Ovary (tissue), 9 donors: Measurements from ENCODE around the gene SWAP70. TPM values are rescaled to one million over a fixed set of nuclear protein-coding genes. Genes with fewer than 3 reads are reported as not detected.

Source experiments
- DNase-seq, 5 donors: peaks; one replicate each; pipeline ENCODE4 v3.0.0-alpha.2; 2019 to 2020
- H3K27ac ChIP-seq, 2 donors: fragments of 200-600 bp; one replicate each; pipeline versions ENCODE4 v1.5.1 to v1.8.0; 2019 to 2022
- H3K27me3 ChIP-seq: fragments of 200-600 bp; one replicate; pipeline ENCODE4 v1.8.0; 2022
- H3K36me3 ChIP-seq: fragments of 200-600 bp; sonication (generic); one replicate; pipeline ENCODE4 v1.5.1; 2019
- H3K4me1 ChIP-seq: one replicate; pipeline ENCODE4 v1.8.1; 2013; ENCODE audit warnings: mild to moderate bottlenecking, moderate library complexity; ENCODE audit not compliant: insufficient read depth
- H3K4me3 ChIP-seq: fragments of 200-600 bp; sonication (generic); one replicate; pipeline ENCODE4 v1.5.1; 2017
- H3K9me3 ChIP-seq, 2 donors: fragments of 200-600 bp in 1 of 2; sonication (generic) in 1 of 2; one replicate each; pipeline versions ENCODE4 v1.5.1 to v1.8.1; 2013 to 2019; ENCODE audit warnings: mild to moderate bottlenecking in 1 of 2, moderate library complexity in 1 of 2
- CTCF ChIP-seq, 3 donors: fragments of 450-650 bp in 2 of 3; fragments of 200-600 bp in 1 of 3; IDR thresholded peaks; one replicate each; pipeline versions ENCODE4 v1.5.1 to v1.8.0; 2016 to 2022; ENCODE audit warnings: antibody characterized with exemption in 3 of 3, mild to moderate bottlenecking in 1 of 3
- EP300 ChIP-seq: sonication (generic); formaldehyde crosslinking; IDR thresholded peaks from one replicate; pipeline ENCODE4 v1.6.1; 2017; ENCODE audit warnings: antibody characterized with exemption
- POLR2A ChIP-seq: fragments of 450-650 bp; IDR thresholded peaks from one replicate; pipeline ENCODE4 v1.6.1; 2017; ENCODE audit warnings: antibody characterized with exemption, mild to moderate bottlenecking, moderate library complexity
- WGBS, 3 donors: extraction: QIAGEN DNeasy Blood & Tissue Kit in 1 of 3; methylation state at CpG; one replicate each; pipeline versions ENCODE4 v1.1.5 to v1.1.7; 2013 to 2017; 5-methylcytosine and 5-hydroxymethylcytosine counted together
- intact Hi-C, 4 donors: fragments of 100-400 bp; cut with DNase I; formaldehyde crosslinking; loops; one replicate each; pipeline versions ENCODE4 v1.11.0 to v1.15.1; 2022 to 2023
- polyA plus RNA-seq, 2 donors: library from polyadenylated mRNA; stranded (reverse); fragments of 200-250 nt in 1 of 2; fragments of 350-450 nt in 1 of 2; fragmentation: Illumina TruSeq in 1 of 2; extraction: RNeasy Lipid Tissue Mini Kit (QIAGEN cat#74804) in 1 of 2; gene quantifications; one replicate each; pipeline ENCODE4 v1.2.3, GENCODE V29; 2013 to 2014
- total RNA-seq, 7 donors: library from RNA; depleted of rRNA in 2 of 7; stranded (reverse); fragments of >200 nt in 2 of 7; fragmentation: NEBNext Ultra II Directional in 3 of 7; extraction: Animal tissue kit (Norgen Biotek cat#: 25700) in 3 of 7; gene quantifications; one replicate each; pipeline versions ENCODE4 v1.1.0 to v1.2.4, GENCODE V29; 2016 to 2023
- donor health status: DM: no; HTN: no; CAD: no; lungs with moderate emphysema.
- donor health status: DM: no; HTN: no; CAD: no.
- donor health status: Bipolar disorder and iron deficiency.
- donor health status: DM: yes; HTN: yes; CAD: no.
- donor health status: DM: no; HTN: no; CAD: no.
- donor health status: DM: yes; HTN: yes; CAD: no.

The SWAP70 gene
- total and polyA plus RNA-seq, 9 donors = 14.1 to 23.7 (median 19.8) TPM

- WGBS, 3 donors = 65 to 75% (median 69%) methylated on average over 6 of the region's 6 CpGs
- intact Hi-C loops = no loop called here
- H3K27ac ChIP-seq = no peak overlapping the region
- TF ChIP-seq POLR2A (no peak), EP300 (no peak), CTCF (IDR thresholded peaks at IDR 0.05) (no peak)
- DNase-seq = no peak
- H3K4me1 ChIP-seq = no peaks in the 10 kb centered on the region
- H3K4me3 ChIP-seq = no peak overlapping the region
- no peaks in the 10 kb centered on the region for H3K9me3 ChIP-seq
- H3K36me3 ChIP-seq = no peaks in the 10 kb centered on the region
- no peaks in the 10 kb centered on the region for H3K27me3 ChIP-seq
Measured at GRCh38 chr11:9784602-9785315, 120.9 kb downstream of the SWAP70 start.

DNA sequence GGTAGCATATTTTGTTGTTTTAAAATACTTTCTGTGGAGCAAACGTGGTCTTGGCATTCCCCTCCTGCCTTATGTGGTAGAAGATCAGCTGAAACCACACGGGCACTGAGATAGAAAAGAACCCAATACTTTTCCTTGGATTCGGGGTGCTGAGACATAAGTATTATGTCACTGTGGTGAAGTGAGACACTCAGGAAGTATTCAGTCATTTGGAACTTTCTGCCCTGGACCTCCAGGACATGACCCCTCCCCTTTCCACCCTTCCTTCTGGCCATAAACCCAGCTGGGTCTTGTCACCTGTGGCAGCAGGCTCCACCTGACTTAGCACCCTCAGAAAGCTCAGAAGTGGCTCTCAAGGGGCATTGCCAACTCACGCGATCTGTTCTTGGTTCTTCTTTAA is 123.4 kb downstream of the SWAP70 start:
- DNase-seq = no peak
- TF ChIP-seq CTCF (IDR thresholded peaks at IDR 0.05) (no peak), EP300 (no peak), POLR2A (no peak)
- intact Hi-C loops = no loop called here
- no peaks in the 10 kb centered on the region for H3K36me3 ChIP-seq
- no peaks in the 10 kb centered on the region for H3K27me3 ChIP-seq
- H3K4me1 ChIP-seq = no peaks in the 10 kb centered on the region
- 85 to 91% (median 89%) methylated on average over 5 of the region's 5 CpGs for WGBS, 3 donors
- H3K27ac ChIP-seq = no peak overlapping the region
- H3K4me3 ChIP-seq = no peak overlapping the region
- H3K9me3 ChIP-seq = no peaks in the 10 kb centered on the region

- no peak for TF ChIP-seq POLR2A
- TF ChIP-seq EP300 = no peak
- TF ChIP-seq CTCF (IDR thresholded peaks at IDR 0.05) = no peak
- no peak overlapping the region for H3K4me3 ChIP-seq
- H3K27me3 ChIP-seq = no peaks in the 10 kb centered on the region
- no peak for DNase-seq
- H3K36me3 ChIP-seq = no peaks in the 10 kb centered on the region
- H3K27ac ChIP-seq = no peak overlapping the region
- no peaks in the 10 kb centered on the region for H3K9me3 ChIP-seq
- H3K4me1 ChIP-seq = no peaks in the 10 kb centered on the region
- intact Hi-C loops = no loop called here
- WGBS, 3 donors = 62 to 80% (median 64%) methylated on average over 3 of the region's 3 CpGs
Measured at GRCh38 chr11:9787981-9788521, 124.2 kb downstream of the SWAP70 start.

GRCh38 chr11:9789910-9790309 is 126.0 kb downstream of the SWAP70 start:
- Histone ChIP-seq H3K36me3 (no peaks in the 10 kb centered on the region), H3K27me3 (no peaks in the 10 kb centered on the region), H3K9me3 (no peaks in the 10 kb centered on the region), H3K27ac (no peak overlapping the region), H3K4me3 (no peak overlapping the region), H3K4me1 (no peaks in the 10 kb centered on the region)
- WGBS, 3 donors = 95 to 99% (median 96%) methylated on average over 3 of the region's 3 CpGs
- intact Hi-C loops = no loop called here
- no peak for DNase-seq
- TF ChIP-seq EP300 (no peak), CTCF (IDR thresholded peaks at IDR 0.05) (no peak), POLR2A (no peak)
